Measurements from ENCODE around the gene TRIM31. TPM values are rescaled to one million over a fixed set of nuclear protein-coding genes. Genes with fewer than 3 reads are reported as not detected.
A peak's percentile ranks its signal among the peaks of the same experiment; 100 is the strongest.

The TRIM31 gene
- not detected for polyA plus RNA-seq (ENCODE audit: insufficient read length in 4 of 4)

GRCh38 chr6:30113003-30113759 lies at the start of gene TRIM31:
Gene TRIM31, minus strand, starts transcription at chr6:30113090. Its CDS starts 285 bp downstream, at chr6:30112805.
- no peak for DNase-seq (ENCODE audit: low read depth in 4 of 4, low spot score in 3 of 4)

DNA sequence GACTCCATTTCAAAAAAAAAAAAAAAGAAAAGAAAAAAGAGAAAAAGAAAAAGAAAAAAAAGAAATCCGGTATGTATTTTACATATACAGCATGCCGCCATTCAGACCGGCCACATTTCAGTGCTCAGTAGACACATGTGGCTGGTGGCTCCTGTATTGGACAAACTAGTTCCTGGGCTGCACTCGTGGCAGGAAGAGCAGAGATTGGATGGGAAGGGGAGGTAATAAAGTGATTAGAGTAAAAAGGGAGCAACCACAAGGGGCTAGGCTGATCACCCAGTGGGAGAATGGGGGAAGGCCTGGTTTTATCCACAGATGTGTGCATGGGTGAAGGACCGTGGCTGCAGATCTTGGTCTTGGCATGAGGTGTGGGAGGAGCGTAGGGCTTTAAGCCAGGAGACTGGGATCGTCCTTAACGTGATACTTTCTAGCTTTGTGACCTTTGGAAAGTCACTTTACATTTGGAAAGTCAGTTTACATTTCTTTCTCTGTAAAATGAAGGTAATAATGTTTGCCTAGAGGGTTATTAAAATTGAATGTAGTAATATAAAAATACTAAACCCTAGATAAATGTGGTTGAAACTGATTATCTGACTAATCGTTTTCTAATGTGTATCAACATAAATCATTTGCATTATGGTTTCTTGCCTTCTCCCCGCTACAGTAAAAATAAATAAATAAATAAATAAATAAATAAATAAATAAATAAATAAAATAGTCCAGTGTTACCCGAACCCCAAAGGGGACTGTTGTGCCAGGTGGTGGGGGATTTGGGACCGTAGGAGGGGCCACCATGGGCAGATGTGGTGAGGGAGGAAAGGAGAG lies 49.6 kb upstream of the TRIM31 start:
- no peak for DNase-seq (ENCODE audit: low read depth in 4 of 4, low spot score in 3 of 4)

DNA sequence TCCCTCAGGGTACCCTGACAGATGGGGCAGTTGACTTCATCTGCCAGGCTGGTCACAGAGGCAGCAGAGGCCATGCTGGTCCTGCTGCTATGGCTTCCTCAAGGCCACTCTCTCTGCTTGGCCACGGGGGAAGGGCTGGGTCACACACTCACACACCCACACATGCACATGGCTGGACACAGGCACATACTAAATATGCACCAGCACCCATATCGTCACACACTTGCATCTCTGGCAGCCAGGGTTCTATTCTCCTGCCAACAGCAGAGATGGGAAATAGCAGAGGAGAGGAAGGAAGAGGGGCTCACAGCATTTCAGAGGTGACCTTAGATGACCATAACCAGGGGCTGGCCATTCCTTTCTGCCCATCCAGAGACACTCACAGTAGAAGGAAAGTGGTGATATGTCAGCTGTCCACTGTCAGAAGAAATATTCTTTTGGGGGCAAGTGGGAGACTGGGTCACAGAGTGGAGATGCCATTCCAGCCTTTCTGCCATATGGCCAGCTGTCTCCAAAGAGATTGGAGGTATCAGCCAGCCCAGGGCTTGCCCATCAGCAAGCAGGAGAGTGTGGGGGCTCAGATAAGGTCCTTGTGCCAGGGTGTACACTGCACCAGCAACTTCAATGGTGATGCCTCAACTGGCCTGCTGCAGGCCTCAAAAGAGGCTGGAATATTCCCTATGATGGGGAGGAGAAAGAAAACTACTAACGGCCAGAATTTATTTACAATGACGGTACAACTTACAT lies 48.1 kb upstream of the TRIM31 start, which contains the start of gene TRIM10:
Gene TRIM10 (minus strand): TSS at position 427 of the 747 bp plus-strand sequence. CDS start 353 bp downstream, at position 74.
- DNase-seq (ENCODE audit: low read depth in 4 of 4, low spot score in 3 of 4) = no peak

GRCh38 chr6:30160008-30160784 lies 47.3 kb upstream of the TRIM31 start:
- no peak for DNase-seq (ENCODE audit: low read depth in 4 of 4, low spot score in 3 of 4)

- DNase-seq (ENCODE audit: low read depth in 4 of 4, low spot score in 3 of 4) = no peak
Observed at GRCh38 chr6:30158475-30159040, 45.7 kb upstream of the TRIM31 start.

- DNase-seq (ENCODE audit: low read depth in 4 of 4, low spot score in 3 of 4) = no peak
Observed at GRCh38 chr6:30157999-30158398, 45.1 kb upstream of the TRIM31 start.

- DNase-seq (ENCODE audit: low read depth in 4 of 4, low spot score in 3 of 4) = no peak
Observed at GRCh38 chr6:30157581-30157980, 44.7 kb upstream of the TRIM31 start.

- no peak for DNase-seq (ENCODE audit: low read depth in 4 of 4, low spot score in 3 of 4)
Observed at GRCh38 chr6:30156774-30157173, 43.9 kb upstream of the TRIM31 start.

DNA sequence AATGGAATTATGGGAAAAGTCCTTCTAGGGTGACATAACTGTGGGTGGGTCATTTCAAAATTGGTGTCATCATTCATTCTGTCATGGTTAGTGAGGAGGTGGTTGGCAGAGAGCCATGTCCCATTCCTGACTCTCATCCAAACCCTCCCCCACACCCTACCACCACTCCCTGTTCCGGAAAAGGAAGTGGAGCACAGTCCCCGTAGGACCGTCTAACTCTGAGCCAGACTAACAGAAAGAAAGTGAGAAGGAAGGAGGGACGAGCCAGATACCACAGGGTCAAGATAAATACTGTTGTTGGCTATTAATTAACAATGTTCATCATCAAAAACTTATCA lies 43.3 kb upstream of the TRIM31 start:
- peak in 1 of 4 donors; percentile 17 for DNase-seq (ENCODE audit: low read depth in 4 of 4, low spot score in 3 of 4)

DNA sequence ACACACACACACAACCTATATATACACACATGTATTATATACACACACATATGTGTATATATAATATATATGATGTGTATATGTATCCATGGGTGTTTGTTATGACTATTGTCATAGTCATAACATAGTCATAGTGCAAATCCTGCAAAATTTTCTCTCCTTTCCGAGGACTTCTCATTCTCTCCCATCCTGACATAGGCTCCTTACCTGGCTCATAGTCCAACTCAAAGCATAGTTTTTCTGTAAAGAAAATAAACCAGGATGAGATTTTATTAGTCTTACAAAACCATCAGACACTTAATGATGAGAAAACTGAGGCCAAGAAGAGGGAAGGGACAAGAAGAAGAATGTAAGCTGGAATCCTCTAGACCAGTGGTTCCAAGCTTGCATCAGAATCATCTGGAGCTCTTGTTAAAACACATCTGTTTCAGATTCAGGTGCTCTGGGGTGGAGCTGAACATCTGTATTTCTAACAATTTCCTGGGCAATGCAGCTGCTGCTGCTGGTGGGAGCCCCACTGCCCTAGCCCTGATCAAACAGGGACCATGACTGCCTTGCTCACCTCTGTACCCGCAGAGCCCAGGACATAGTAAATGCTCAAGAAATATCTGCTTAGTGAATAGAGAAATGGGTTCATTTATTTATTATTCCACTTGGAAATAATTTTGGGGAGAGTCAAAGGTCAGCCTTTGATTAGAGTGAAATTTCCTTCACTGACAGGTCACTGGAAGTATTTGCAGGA lies 42.8 kb upstream of the TRIM31 start:
- no peak for DNase-seq (ENCODE audit: low read depth in 4 of 4, low spot score in 3 of 4)

GRCh38 chr6:30154709-30155519 lies 42.0 kb upstream of the TRIM31 start:
- DNase-seq (ENCODE audit: low read depth in 4 of 4, low spot score in 3 of 4) = no peak

GRCh38 chr6:30154061-30154460 lies 41.2 kb upstream of the TRIM31 start:
- DNase-seq (ENCODE audit: low read depth in 4 of 4, low spot score in 3 of 4) = no peak

DNA sequence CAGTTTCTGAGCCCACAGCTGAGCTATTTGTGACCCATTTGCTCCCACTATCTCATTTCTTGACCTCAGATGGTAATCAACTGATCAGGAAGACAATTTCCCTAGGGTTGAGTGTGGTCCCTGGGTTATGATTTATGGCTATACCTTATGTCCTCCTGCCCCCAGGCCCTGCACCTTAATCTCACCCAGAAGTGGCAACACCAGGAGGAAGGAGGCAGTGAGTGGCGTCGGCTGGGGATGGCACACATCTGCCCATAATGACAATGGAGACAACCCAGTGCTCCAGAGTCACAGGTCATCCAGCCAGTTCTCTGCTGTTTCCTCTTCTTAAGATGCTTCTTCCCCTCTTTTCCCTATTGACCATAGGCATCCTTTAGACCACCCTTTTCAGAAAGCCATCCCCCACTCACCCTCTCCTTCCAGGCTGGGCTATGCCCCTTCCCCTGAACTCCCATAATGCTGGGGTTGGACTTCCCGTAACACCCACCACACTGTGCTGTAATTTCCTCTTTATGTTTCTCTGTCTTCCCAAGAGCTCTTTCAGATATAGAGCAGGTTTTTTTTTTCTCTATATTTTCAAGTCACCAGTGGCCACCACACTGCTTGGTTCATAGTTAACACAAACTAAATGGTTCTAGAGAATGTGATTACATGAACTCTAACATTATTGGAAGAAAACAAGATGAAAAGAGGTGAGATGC lies 40.2 kb upstream of the TRIM31 start:
- DNase-seq (ENCODE audit: low read depth in 4 of 4, low spot score in 3 of 4) = no peak

DNA sequence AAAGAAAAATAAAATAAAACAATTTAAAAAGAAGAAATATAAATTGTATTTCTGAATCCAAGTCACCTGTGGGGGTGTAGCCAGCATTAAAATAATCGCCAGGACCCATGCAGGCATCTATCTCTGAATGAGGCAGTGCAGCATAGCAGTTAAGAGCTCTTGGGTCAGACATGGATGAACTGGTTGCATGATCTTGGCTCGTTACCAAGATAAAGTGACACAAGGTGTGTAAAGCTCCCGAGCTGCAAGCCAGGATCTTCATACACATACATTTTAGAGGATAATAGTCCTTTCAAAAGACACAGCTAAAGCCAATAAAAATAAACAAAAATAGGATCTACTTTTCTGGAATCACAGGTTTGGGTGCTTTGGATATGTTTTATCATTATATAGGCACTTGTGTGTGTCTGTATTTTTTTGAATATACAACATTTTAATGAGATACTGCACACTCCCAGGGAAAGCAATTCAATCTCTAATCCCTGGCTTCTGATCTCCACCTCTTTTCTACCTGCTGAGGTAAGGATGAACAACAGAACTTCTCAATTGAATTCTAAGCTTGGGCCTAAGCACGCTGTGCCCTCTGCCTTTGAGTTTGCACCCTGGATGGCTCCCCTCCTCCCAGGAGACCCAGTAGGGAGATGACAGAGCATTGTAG lies 39.3 kb upstream of the TRIM31 start:
- DNase-seq (ENCODE audit: low read depth in 4 of 4, low spot score in 3 of 4) = no peak

DNA sequence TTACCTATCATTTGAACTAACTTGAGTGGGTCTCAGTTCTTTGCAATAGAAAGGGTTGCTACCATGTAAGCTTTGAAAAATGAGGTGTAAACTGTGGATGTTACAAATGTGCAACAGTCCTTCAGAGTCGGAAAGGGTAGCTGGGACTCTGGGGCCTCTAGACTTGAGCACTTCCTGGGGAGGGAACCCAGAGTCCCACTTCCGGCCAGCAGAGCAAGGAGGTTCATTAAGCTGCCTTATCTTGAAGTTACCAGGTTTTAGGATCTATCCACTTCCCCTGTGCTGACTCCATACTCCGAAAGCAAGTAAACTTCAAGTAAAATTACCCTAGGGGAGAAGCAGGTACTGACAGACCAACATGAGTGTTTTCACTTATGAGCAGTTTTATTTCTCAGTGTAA lies 38.7 kb upstream of the TRIM31 start:
- DNase-seq (ENCODE audit: low read depth in 4 of 4, low spot score in 3 of 4) = no peak

GRCh38 chr6:30150671-30151395 lies 37.9 kb upstream of the TRIM31 start:
- DNase-seq (ENCODE audit: low read depth in 4 of 4, low spot score in 3 of 4) = no peak
